MM.1S (cell line): Measurements from ENCODE around the gene PCDH9.

Experiments
- CTCF ChIP-seq: fragments of 300-600 bp; sonication (generic); IDR thresholded peaks from 2 replicates; pipeline ENCODE4 v1.5.1; 2016; ENCODE audit warnings: antibody characterized with exemption, low read length, mixed read lengths
- EZH2 ChIP-seq: fragments of 300-600 bp; sonication (generic); optimal IDR thresholded peaks from 2 replicates; pipeline ENCODE3; 2017; ENCODE audit warnings: low read depth, mild to moderate bottlenecking, antibody characterized with exemption, low read length, mixed read lengths

GRCh38 chr13:66940113-66940512 is 290.0 kb downstream of the PCDH9 start:
- no peak for TF ChIP-seq CTCF
- no peak for TF ChIP-seq EZH2
